Uterus (tissue), 2 donors: ENCODE results near the gene CCDC124.

Experiments used
- CTCF ChIP-seq, 4 experiments: fragments of 200-600 bp in 2 of 4; fragments of 450-650 bp in 2 of 4; sonication (generic) in 2 of 4; IDR thresholded peaks; one replicate each; pipeline ENCODE4 v1.5.1; 2016 to 2019; ENCODE audit warnings: antibody characterized with exemption in 4 of 4, mild to moderate bottlenecking in 2 of 4, moderate library complexity in 1 of 4
- POLR2A ChIP-seq, 2 donors: fragments of 450-650 bp; IDR thresholded peaks; one replicate each; pipeline ENCODE4 v1.6.1; 2016; ENCODE audit warnings: antibody characterized with exemption in 2 of 2, mild to moderate bottlenecking in 1 of 2, moderate library complexity in 1 of 2

- no peak for TF ChIP-seq CTCF (IDR thresholded peaks at IDR 0.05)
- TF ChIP-seq POLR2A (IDR thresholded peaks at IDR 0.05), result no peak
Measured at GRCh38 chr19:17926044-17926443, 6.8 kb upstream of the CCDC124 start.
